Upper lobe of left lung (tissue), 6 donors: ENCODE measurements around the gene SLC22A17. TPM values are rescaled to one million over a fixed set of nuclear protein-coding genes. Genes with fewer than 3 reads are reported as not detected.
A peak's percentile ranks its signal among the peaks of the same experiment; 100 is the strongest.

Experiments used
- ATAC-seq, 2 donors: fragments of 200-7000 bp; cut with Tn5 transposase; one replicate each; pipeline ENCODE4 v1.9.1; 2022; ENCODE audit warnings: mild to moderate bottlenecking in 2 of 2, moderate library complexity in 2 of 2; ENCODE audit not compliant: low FRiP score in 2 of 2
- DNase-seq, 2 donors: peaks; one replicate each; pipeline ENCODE4 v3.0.0-alpha.2; 2019 to 2020
- H3K27ac ChIP-seq, 4 donors: fragments of 200-600 bp; sonication (generic); one replicate each; pipeline ENCODE4 v1.5.1; 2016 to 2019
- H3K27me3 ChIP-seq, 4 donors: fragments of 200-600 bp; sonication (generic); one replicate each; pipeline ENCODE4 v1.5.1; 2017 to 2019
- H3K36me3 ChIP-seq, 4 donors: fragments of 200-600 bp; sonication (generic); one replicate each; pipeline ENCODE4 v1.5.1; 2016 to 2019
- H3K4me1 ChIP-seq, 4 donors: fragments of 200-600 bp; sonication (generic); one replicate each; pipeline ENCODE4 v1.5.1; 2018 to 2019
- H3K4me3 ChIP-seq, 4 donors: fragments of 200-600 bp; sonication (generic); one replicate each; pipeline ENCODE4 v1.5.1; 2017 to 2019; ENCODE audit warnings: mild to moderate bottlenecking in 2 of 4, moderate library complexity in 1 of 4
- H3K9me3 ChIP-seq, 4 donors: fragments of 200-600 bp; sonication (generic); one replicate each; pipeline ENCODE4 v1.5.1; 2018 to 2019
- CTCF ChIP-seq, 6 experiments: fragments of 450-650 bp in 4 of 6; fragments of 200-600 bp in 2 of 6; sonication (generic) in 2 of 6; IDR thresholded peaks; one replicate each; pipeline ENCODE4 v1.5.1; 2016 to 2019; ENCODE audit warnings: antibody characterized with exemption in 6 of 6
- EP300 ChIP-seq, 4 donors: sonication (generic); formaldehyde crosslinking; IDR thresholded peaks; one replicate each; pipeline ENCODE4 v1.5.1; 2017; ENCODE audit warnings: antibody characterized with exemption in 4 of 4, control low read depth in 2 of 4
- POLR2A ChIP-seq, 4 donors: fragments of 450-650 bp; IDR thresholded peaks; one replicate each; pipeline ENCODE4 v1.5.1; 2016 to 2017; ENCODE audit warnings: antibody characterized with exemption in 4 of 4, mild to moderate bottlenecking in 2 of 4
- POLR2AphosphoS5 ChIP-seq, 2 donors: sonication (generic); formaldehyde crosslinking; IDR thresholded peaks; one replicate each; pipeline ENCODE4 v1.5.1; 2017; ENCODE audit warnings: antibody characterized with exemption in 2 of 2
- WGBS, 2 donors: methylation state at CpG; one replicate each; pipeline ENCODE4 v1.1.5; 2017 to 2018; 5-methylcytosine and 5-hydroxymethylcytosine counted together
- total RNA-seq, 6 donors: library from RNA; depleted of rRNA in 4 of 6; stranded (reverse); fragments of >200 nt in 4 of 6; gene quantifications; one replicate each; pipeline versions ENCODE4 v1.1.0 to v1.2.1, GENCODE V29; 2016 to 2021
- donor health status: DM: no; HTN: no; CAD: no; lungs with moderate emphysema.
- donor health status: DM: no; HTN: yes; CAD: no; lungs with severe emphysema.

Gene SLC22A17
- total RNA-seq, 6 donors from 2014 or later, result 5.8 to 16.8 (median 12.4) TPM

- Histone ChIP-seq H3K4me3 (peak overlapping the region; percentile 35 to 59 (median 53)), H3K4me1 (peaks cover 2 to 22% (median 11%) of the 10 kb centered on the region in 4 donors), H3K27me3 (peaks cover 0 to 13% (median 6%) of the 10 kb centered on the region in 4 donors), H3K9me3 (no peaks in the 10 kb centered on the region), H3K36me3 (no peaks in the 10 kb centered on the region), H3K27ac (peak overlapping the region; percentile 83 to 92 (median 87))
- ATAC-seq, result peak; percentile 71 to 77
- WGBS, 2 donors, result 7 to 20% methylated on average over 5 to 17 of the region's 51 CpGs
- DNase-seq, result peak; percentile 35 to 85
- TF ChIP-seq POLR2A (IDR thresholded peaks at IDR 0.05), result peak in 2 of 4 donors; percentile 31 to 65
- TF ChIP-seq EP300 (IDR thresholded peaks at IDR 0.05), result no peak
- peak; percentile 46 to 83 for TF ChIP-seq POLR2AphosphoS5 (IDR thresholded peaks at IDR 0.05)
- no peak for TF ChIP-seq CTCF (IDR thresholded peaks at IDR 0.05)
Measured at GRCh38 chr14:23365732-23366425, 13.2 kb upstream of the SLC22A17 start.

- ATAC-seq (peak in 1 of 2 donors; percentile 78), DNase-seq (peak in 1 of 2 donors; percentile 90)
- no peaks in the 10 kb centered on the region for H3K9me3 ChIP-seq
- 0 to 1% methylated on average over 14 to 34 of the region's 74 CpGs for WGBS, 2 donors
- TF ChIP-seq POLR2A (IDR thresholded peaks at IDR 0.05) (peak in 1 of 4 donors; percentile 41), CTCF (IDR thresholded peaks at IDR 0.05) (no peak), EP300 (IDR thresholded peaks at IDR 0.05) (no peak)
- H3K4me3 ChIP-seq, result peak within 1 kb of the TSS; percentile 35 to 59 (median 53)
- H3K36me3 ChIP-seq, result no peaks in the 10 kb centered on the region
- peaks cover 2 to 22% (median 11%) of the 10 kb centered on the region in 4 donors for H3K4me1 ChIP-seq
- peaks cover 0 to 13% (median 6%) of the 10 kb centered on the region in 4 donors for H3K27me3 ChIP-seq
- peak within 1 kb of the TSS; percentile 83 to 92 (median 87) for H3K27ac ChIP-seq
Measured at GRCh38 chr14:23365036-23365731, 12.5 kb upstream of the SLC22A17 start, which contains the start of gene EFS. EFS (minus strand) TSS chr14:23365172; CDS start chr14:23365025, 147 bp downstream.

- TF ChIP-seq CTCF (IDR thresholded peaks at IDR 0.05) (no peak), POLR2A (IDR thresholded peaks at IDR 0.05) (no peak), POLR2AphosphoS5 (IDR thresholded peaks at IDR 0.05) (no peak), EP300 (IDR thresholded peaks at IDR 0.05) (no peak)
- H3K36me3 ChIP-seq, result no peaks in the 10 kb centered on the region
- no peak for DNase-seq
- H3K4me3 ChIP-seq, result peak overlapping the region in 3 of 4 donors; percentile 50 to 59 (median 56)
- H3K27me3 ChIP-seq, result peaks cover 0 to 13% (median 6%) of the 10 kb centered on the region in 4 donors
- peaks cover 2 to 22% (median 11%) of the 10 kb centered on the region in 4 donors for H3K4me1 ChIP-seq
- peak overlapping the region; percentile 83 to 92 (median 87) for H3K27ac ChIP-seq
- WGBS, 2 donors, result 18 to 23% methylated on average over 21 of the region's 21 CpGs
- peak in 1 of 2 donors; percentile 41 for ATAC-seq
- H3K9me3 ChIP-seq, result no peaks in the 10 kb centered on the region
Measured at GRCh38 chr14:23364164-23365035, 11.7 kb upstream of the SLC22A17 start.

GRCh38 chr14:23362200-23362599 is 9.5 kb upstream of the SLC22A17 start:
- DNase-seq (no peak), ATAC-seq (no peak)
- 59 to 76% methylated on average over 3 of the region's 3 CpGs for WGBS, 2 donors
- no peak overlapping the region for H3K4me3 ChIP-seq
- TF ChIP-seq POLR2AphosphoS5 (IDR thresholded peaks at IDR 0.05) (no peak), POLR2A (IDR thresholded peaks at IDR 0.05) (no peak), CTCF (IDR thresholded peaks at IDR 0.05) (no peak), EP300 (IDR thresholded peaks at IDR 0.05) (no peak)
- no peaks in the 10 kb centered on the region for H3K9me3 ChIP-seq
- peaks cover 0 to 13% (median 6%) of the 10 kb centered on the region in 4 donors for H3K27me3 ChIP-seq
- H3K27ac ChIP-seq, result no peak overlapping the region
- peaks cover 2 to 22% (median 11%) of the 10 kb centered on the region in 4 donors for H3K4me1 ChIP-seq
- peaks cover 0 to 3% (median 0%) of the 10 kb centered on the region in 4 donors for H3K36me3 ChIP-seq
